K562 (cell line): ENCODE measurements around the gene DPYSL4. TPM values are rescaled to one million over a fixed set of nuclear protein-coding genes. Genes with fewer than 3 reads are reported as not detected.

ENCODE experiments used
- ATAC-seq: fragments of 200-7000 bp; cut with Tn5 transposase; 3 replicates; pipeline ENCODE4 v1.9.1; 2020; ENCODE audit warnings: moderate library complexity
- BruUV-seq: library from RNA; stranded (reverse); fragments of 400-500 nt; replicated peaks from 2 replicates; lab custom pipeline; 2021; lab: Mats Ljungman, UMichigan
- CTCF ChIA-PET: fragments of 300-600 bp; formaldehyde crosslinking; extraction: SDS; loops from one replicate; lab custom pipeline; 2021; ENCODE audit warnings: low intra/inter-chr PET ratio; lab: Yijun Ruan, JAX
- POLR2A ChIA-PET: fragments of 300-600, 350-650 bp; sonication (Branson Sonifier 250); formaldehyde crosslinking; extraction: SDS; loops from one replicate; lab custom pipeline; 2021; ENCODE audit warnings: antibody characterized with exemption, inconsistent platforms; lab: Yijun Ruan, JAX
- DNase-seq, 4 experiments: peaks; one replicate each; pipeline versions ENCODE4 v3.0.0 to v3.0.0-alpha.2; 2011 to 2018; ENCODE audit warnings: low spot score in 3 of 4, mixed read lengths in 3 of 4; ENCODE audit errors: extremely low read depth in 1 of 4
- FAIRE-seq: peaks from 2 replicates; lab custom pipeline; 2011; peaks lifted over from hg19 to GRCh38; lab: Jason Lieb, UNC
- H2AFZ ChIP-seq: 2 replicates; pipeline ENCODE4 v1.6.0; 2011; ENCODE audit warnings: low read depth, low read length, control low read depth, inconsistent platforms
- H3K27ac ChIP-seq: fragments of 200-600 bp; 3 replicates; pipeline ENCODE4 v1.8.0; 2011; ENCODE audit warnings: low read depth, mild to moderate bottlenecking, control low read depth, inconsistent platforms, low read length, moderate library complexity, mixed read lengths; ENCODE audit errors: extremely low read depth
- H3K27me3 ChIP-seq, 2 experiments: fragments of 300-600 bp in 1 of 2; 2 replicates in 1 of 2; 3 replicates in 1 of 2; pipeline versions ENCODE4 v1.6.0 to v1.8.0; 2011; ENCODE audit warnings: inconsistent platforms in 2 of 2, low read length in 2 of 2, mild to moderate bottlenecking in 1 of 2, mixed read lengths in 1 of 2, moderate library complexity in 1 of 2; ENCODE audit not compliant: control insufficient read depth in 2 of 2, insufficient read depth in 2 of 2
- H3K36me3 ChIP-seq: fragments of 300-600 bp; 3 replicates; pipeline ENCODE4 v1.8.0; 2011; ENCODE audit warnings: mild to moderate bottlenecking, low read length, inconsistent platforms; ENCODE audit not compliant: control insufficient read depth, insufficient read depth
- H3K4me1 ChIP-seq, 2 experiments: fragments of 200-600 bp in 1 of 2; replicated peaks in 1 of 2; 2 replicates in 1 of 2; 3 replicates in 1 of 2; pipeline versions ENCODE4 v1.5.1 to v1.8.0; 2011; ENCODE audit warnings: inconsistent platforms in 2 of 2, low read length in 2 of 2, mild to moderate bottlenecking in 1 of 2, mixed read lengths in 1 of 2, moderate library complexity in 1 of 2; ENCODE audit not compliant: control insufficient read depth in 2 of 2, insufficient read depth in 2 of 2
- H3K4me2 ChIP-seq: 2 replicates; pipeline ENCODE4 v1.6.1; 2011; ENCODE audit warnings: low read length, control low read depth, inconsistent platforms, mixed read lengths; ENCODE audit not compliant: insufficient read depth
- H3K4me3 ChIP-seq: fragments of 200-600 bp; sonication (generic), shearing (Covaris generic); 2 replicates; pipeline ENCODE4 v1.5.1; 2016; ENCODE audit warnings: control low read depth, inconsistent platforms
- H3K79me2 ChIP-seq: fragments of 200-600 bp; 3 replicates; pipeline ENCODE4 v1.8.0; 2011; ENCODE audit warnings: low read length, inconsistent platforms; ENCODE audit not compliant: control insufficient read depth, insufficient read depth
- H3K9ac ChIP-seq, 2 experiments: 2 replicates each; pipeline versions ENCODE4 v1.6.0 to v1.6.1; 2011; ENCODE audit warnings: low read depth in 2 of 2, low read length in 2 of 2, control low read depth in 1 of 2, inconsistent platforms in 1 of 2, mild to moderate bottlenecking in 1 of 2, mixed read lengths in 1 of 2; ENCODE audit not compliant: insufficient read depth in 1 of 2
- H3K9me1 ChIP-seq: one replicate; pipeline ENCODE4 v1.6.0; 2011; ENCODE audit warnings: inconsistent platforms, mild to moderate bottlenecking, low read length, moderate library complexity; ENCODE audit not compliant: control insufficient read depth, insufficient read depth
- H3K9me3 ChIP-seq: replicated peaks from 2 replicates; pipeline ENCODE4 v1.5.1; 2011; ENCODE audit warnings: low read depth, low read length, inconsistent platforms; ENCODE audit not compliant: control insufficient read depth, insufficient read depth
- H4K20me1 ChIP-seq: replicated peaks from 2 replicates; pipeline ENCODE4 v1.6.1; 2011; ENCODE audit warnings: low read length, inconsistent platforms, mixed read lengths; ENCODE audit not compliant: control insufficient read depth, insufficient read depth
- CBFA2T2 ChIP-seq: fragments of 450-650 bp; conservative IDR thresholded peaks from 2 replicates; pipeline ENCODE4 v1.6.1; 2017; ENCODE audit warnings: mild to moderate bottlenecking
- CBFB ChIP-seq: sonication (generic); formaldehyde crosslinking; IDR thresholded peaks from 2 replicates; pipeline ENCODE4 v1.4.0; 2020; ENCODE audit warnings: mild to moderate bottlenecking, missing genetic modification reagents
- KDM2B ChIP-seq: fragments of 250-450 bp; sonication (Bioruptor Pico); IDR thresholded peaks from 2 replicates; pipeline ENCODE4 v1.8.0; 2021; ENCODE audit warnings: mild to moderate bottlenecking, moderate library complexity
- MLLT1 ChIP-seq, 2 experiments: fragments of 450-650 bp; IDR thresholded peaks; 2 replicates each; pipeline ENCODE4 v1.6.1; 2016
- NEUROD1 ChIP-seq: fragments of 150-350 bp; IDR thresholded peaks from 2 replicates; pipeline ENCODE4 v1.6.1; 2014; ENCODE audit warnings: borderline replicate concordance, low read length, low read depth; ENCODE audit not compliant: partially characterized antibody
- NFXL1 ChIP-seq: fragments of 450-650 bp; formaldehyde crosslinking; IDR thresholded peaks from 2 replicates; pipeline ENCODE4 v1.4.0; 2021; ENCODE audit warnings: mild to moderate bottlenecking
- PHF20 ChIP-seq: fragments of 450-650 bp; IDR thresholded peaks from 2 replicates; pipeline ENCODE4 v1.6.1; 2018; ENCODE audit not compliant: partially characterized antibody
- PML ChIP-seq: IDR thresholded peaks from 2 replicates; pipeline ENCODE4 v1.6.1; 2012; ENCODE audit warnings: low read length, inconsistent platforms
- PREB ChIP-seq: sonication (generic); formaldehyde crosslinking; IDR thresholded peaks from 2 replicates; pipeline ENCODE4 v1.8.1; 2023; ENCODE audit warnings: mild to moderate bottlenecking, missing genetic modification reagents
- PURB ChIP-seq: sonication (generic); formaldehyde crosslinking; IDR thresholded peaks from 2 replicates; pipeline ENCODE4 v1.9.0; 2021; ENCODE audit warnings: low read depth, mild to moderate bottlenecking, missing genetic modification reagents
- SLC30A9 ChIP-seq: fragments of 250-450 bp; sonication (Bioruptor Pico); IDR thresholded peaks from 2 replicates; pipeline ENCODE4 v1.8.0; 2022; ENCODE audit warnings: mild to moderate bottlenecking, moderate library complexity
- TCF7 ChIP-seq: sonication (generic); IDR thresholded peaks from 2 replicates; pipeline ENCODE4 v1.6.1; 2016; ENCODE audit warnings: antibody characterized with exemption, borderline replicate concordance
- TSHZ1 ChIP-seq: fragments of 250-450 bp; sonication (Bioruptor Pico); IDR thresholded peaks from 2 replicates; pipeline ENCODE4 v1.4.0; 2020; ENCODE audit warnings: mild to moderate bottlenecking, moderate library complexity
- ZKSCAN1 ChIP-seq: fragments of 150-350 bp; IDR thresholded peaks from 2 replicates; pipeline ENCODE4 v1.6.1; 2016; ENCODE audit warnings: low read depth, low read length
- WGBS: fragments of 100-300 bp; shearing (Covaris generic); methylation state at CpG from one replicate; pipeline ENCODE4 v1.1.6; 2016; ENCODE audit warnings: low coverage, mixed read lengths; ENCODE audit not compliant: insufficient coverage; ENCODE audit errors: missing lambda C conversion rate; 5-methylcytosine and 5-hydroxymethylcytosine counted together
- in situ Hi-C: fragments of 300-500 bp; cut with MboI; formaldehyde crosslinking; loops from 4 replicates; pipeline ENCODE4 v1.15.0; 2018; ENCODE audit warnings: inconsistent platforms, mixed read lengths
- intact Hi-C: fragments of 100-400 bp; cut with micrococcal nuclease; formaldehyde crosslinking; loops from 2 replicates; pipeline ENCODE4 v1.14.2; 2022
- polyA plus RNA-seq, 8 experiments: library from polyadenylated mRNA; depleted of rRNA in 4 of 8; stranded (reverse) in 5 of 8; unstranded in 3 of 8; fragments of >200 nt; fragmentation: Nextera tagmentation in 2 of 8; fragmentation: Illumina TruSeq in 1 of 8; extraction: Ambion mirVana in 2 of 8; extraction: Trizol in 1 of 8; gene quantifications; 2 replicates each; pipeline versions ENCODE4 v1.2.1 to v1.2.3, GENCODE V29; 2011 to 2014; ENCODE audit warnings: inconsistent platforms in 1 of 8, missing spikeins in 1 of 8
- total RNA-seq, 7 experiments: library from RNA; depleted of rRNA in 6 of 7; stranded (reverse); fragments of >200 nt in 6 of 7; fragmentation: Illumina TruSeq in 2 of 7; extraction: Trizol in 2 of 7; gene quantifications; 2 replicates each; pipeline versions ENCODE4 v1.2.1 to v1.2.3, GENCODE V29; 2011 to 2021; ENCODE audit warnings: low replicate concordance in 1 of 7

The DPYSL4 gene
- total and polyA plus RNA-seq, 9 of the 15 experiments (the other 6 are each of a cell fraction or from before 2014, with no cell fraction given): 0.03 TPM; not detected in 8

- no peak for TF ChIP-seq TSHZ1 (CRISPR knock-in tag)
- TF ChIP-seq, all 486 proteins: peak for 0
Measured at GRCh38 chr10:132168571-132169030, 18.1 kb upstream of the DPYSL4 start (continued).

- H3K27me3 ChIP-seq: peaks cover 2 to 55% of the 10 kb centered on the region in 2 experiments; a peak in 4 of 5 replicates
- in situ Hi-C loops (no loop called here), intact Hi-C loops (no loop called here)
- ChIA-PET POLR2A (no interaction called here), CTCF (no interaction called here)
- no peak for FAIRE-seq
- no peak overlapping the region for H3K4me3 ChIP-seq
- H3K9ac ChIP-seq: no peak overlapping the region
- H3K9me1 ChIP-seq: no peaks in the 10 kb centered on the region
- no peak for DNase-seq
- H3K9me3 ChIP-seq: 0 out of 2 replicates have a peak, but pooled peaks cover 3% of the 10 kb centered on the region
- H2AFZ ChIP-seq: no peak overlapping the region
- no peak for ATAC-seq
- no peaks in the 10 kb centered on the region for H3K36me3 ChIP-seq
- no peaks in the 10 kb centered on the region for H4K20me1 ChIP-seq
- BruUV-seq: no TSS peak
- no peaks in the 10 kb centered on the region for H3K79me2 ChIP-seq
- no peak overlapping the region for H3K4me2 ChIP-seq
- WGBS: 8% methylated on average over 14 of the region's 42 CpGs
- H3K4me1 ChIP-seq: peaks cover 0 to 12% of the 10 kb centered on the region in 2 experiments; a peak in 2 of 5 replicates
- no peak overlapping the region for H3K27ac ChIP-seq
- TF ChIP-seq TCF7: no peak
- no peak for TF ChIP-seq SLC30A9 (CRISPR knock-in tag)
- no peak for TF ChIP-seq NFXL1 (CRISPR knock-in tag)
- TF ChIP-seq KDM2B (CRISPR knock-in tag): no peak
- TF ChIP-seq PHF20: no peak
- TF ChIP-seq ZKSCAN1: no peak
- no peak for TF ChIP-seq CBFB
- TF ChIP-seq PML: no peak
- TF ChIP-seq MLLT1 (IDR thresholded peaks at IDR 0.05): no peak
- TF ChIP-seq CBFA2T2: no peak
- TF ChIP-seq NEUROD1: no peak
- TF ChIP-seq PREB (CRISPR knock-in tag): no peak
- no peak for TF ChIP-seq PURB (CRISPR knock-in tag)
Measured at GRCh38 chr10:132169031-132169765, 17.6 kb upstream of the DPYSL4 start.
